ENCODE measurements around the gene ASTN1.
A peak's percentile ranks its signal among the peaks of the same experiment; 100 is the strongest.

The ASTN1 gene

GRCh38 chr1:176938375-176938774 lies 226.1 kb downstream of the ASTN1 start:
- DNase-seq (ENCODE audit: insufficient read length, low spot score) (no peak), FAIRE-seq (peak; percentile 48)

- no peak for FAIRE-seq
These were observed 230.1 kb downstream of the ASTN1 start for GRCh38 chr1:176934370-176934769.

GRCh38 chr1:176932114-176933104 lies 232.1 kb downstream of the ASTN1 start:
- FAIRE-seq = no peak
- no peak for DNase-seq (ENCODE audit: insufficient read length, low spot score)

More at GRCh38 chr1:176934370-176934769, 230.1 kb downstream of the ASTN1 start:
- no peak for DNase-seq (ENCODE audit: insufficient read length, low spot score)

DNA sequence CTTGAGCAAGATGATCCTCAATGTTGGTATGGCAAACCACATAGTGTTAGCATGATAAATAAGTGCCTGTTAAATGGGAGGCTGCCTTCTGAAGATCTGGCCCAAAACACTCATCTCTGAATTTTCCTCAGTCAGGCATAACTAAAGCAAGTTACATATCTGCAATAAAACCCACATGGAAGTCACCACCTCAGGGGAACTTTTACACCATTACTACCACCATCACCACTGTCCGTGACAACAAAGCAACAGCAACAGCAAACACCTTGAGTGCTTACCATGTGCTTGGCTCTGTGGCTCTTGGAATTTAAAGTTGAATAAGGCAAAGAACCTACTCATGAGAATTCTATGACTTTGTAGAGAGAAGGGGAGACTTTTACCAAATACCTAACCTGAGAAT lies 233.0 kb downstream of the ASTN1 start:
- FAIRE-seq (no peak), DNase-seq (ENCODE audit: insufficient read length, low spot score) (no peak)

- DNase-seq (ENCODE audit: insufficient read length, low spot score) = no peak
- FAIRE-seq = no peak
These were observed 238.0 kb downstream of the ASTN1 start for GRCh38 chr1:176926330-176927086.

DNA sequence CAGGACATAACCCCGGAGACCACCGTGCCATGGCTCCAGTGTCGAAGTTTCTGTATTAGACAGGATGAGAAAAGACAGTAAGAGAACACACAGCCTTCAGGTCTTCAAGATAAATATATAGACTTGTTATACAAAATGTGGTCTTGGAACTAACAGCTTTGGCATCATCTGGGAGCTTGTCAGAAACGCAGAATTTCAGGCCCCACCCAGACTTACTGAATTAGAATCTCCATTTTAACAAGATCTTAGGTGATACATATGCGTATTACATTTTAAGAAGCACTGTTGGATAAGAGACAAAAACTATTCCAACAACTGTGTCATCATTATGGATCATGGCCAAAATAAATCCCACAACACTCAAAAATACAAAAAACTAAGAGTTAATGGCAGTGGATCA lies 239.3 kb downstream of the ASTN1 start:
- FAIRE-seq (no peak), DNase-seq (ENCODE audit: insufficient read length, low spot score) (no peak)

- no peak for FAIRE-seq
- DNase-seq (ENCODE audit: insufficient read length, low spot score) = no peak
These were observed 241.2 kb downstream of the ASTN1 start for GRCh38 chr1:176923283-176923682.

- DNase-seq (ENCODE audit: insufficient read length, low spot score) (no peak), FAIRE-seq (no peak)
These were observed 244.8 kb downstream of the ASTN1 start for GRCh38 chr1:176919386-176920378.

GRCh38 chr1:176905648-176906047 lies 258.9 kb downstream of the ASTN1 start:
- FAIRE-seq = no peak
- no peak for DNase-seq (ENCODE audit: insufficient read length, low spot score)

GRCh38 chr1:176904057-176904751 lies 260.3 kb downstream of the ASTN1 start:
- FAIRE-seq = no peak
- no peak for DNase-seq (ENCODE audit: insufficient read length, low spot score)

DNA sequence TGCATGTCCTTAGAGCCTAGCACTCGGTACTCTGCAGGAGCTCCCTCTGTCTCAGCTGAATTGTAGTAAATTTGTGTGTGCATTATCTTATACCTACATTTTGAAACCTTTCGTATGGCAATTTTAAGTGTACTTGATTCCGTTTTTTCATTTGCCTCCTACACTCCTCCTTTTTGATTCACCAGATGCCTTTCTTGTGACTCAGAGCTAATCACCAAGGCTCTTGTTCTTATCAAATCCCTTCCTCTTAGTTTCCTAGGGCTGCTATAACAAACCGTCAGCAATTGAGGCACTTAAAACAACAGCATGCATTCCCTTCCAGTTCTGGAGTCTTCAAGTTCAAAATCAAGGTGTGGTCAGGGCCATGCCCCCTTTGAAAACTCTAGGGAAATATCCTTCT lies 261.0 kb downstream of the ASTN1 start:
- FAIRE-seq (no peak), DNase-seq (ENCODE audit: insufficient read length, low spot score) (no peak)

DNA sequence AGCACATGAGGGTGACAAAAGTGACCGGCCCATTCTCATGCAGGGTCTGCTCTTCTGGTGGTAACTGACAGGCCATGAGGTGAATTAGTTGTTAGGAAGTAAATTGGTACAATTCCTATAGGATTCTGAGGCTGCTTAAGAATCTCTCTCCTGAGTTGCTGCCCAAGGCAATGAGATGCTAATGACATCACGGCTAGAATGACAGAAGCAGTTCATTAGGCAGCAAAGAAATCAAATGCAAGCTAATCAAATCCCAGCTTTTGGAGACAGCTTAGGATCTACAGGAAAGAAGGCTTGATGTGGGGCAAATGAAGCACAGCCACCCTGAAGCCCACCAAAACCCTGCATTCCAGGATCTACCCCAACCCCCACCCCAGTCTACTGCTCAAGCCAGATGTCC lies 265.2 kb downstream of the ASTN1 start:
- DNase-seq (ENCODE audit: insufficient read length, low spot score) (no peak), FAIRE-seq (no peak)

GRCh38 chr1:176897350-176898236 lies 266.9 kb downstream of the ASTN1 start:
- peak; percentile 32 for DNase-seq (ENCODE audit: insufficient read length, low spot score)
- peak; percentile 44 for FAIRE-seq

GRCh38 chr1:176896216-176896615 lies 268.3 kb downstream of the ASTN1 start:
- FAIRE-seq (no peak), DNase-seq (ENCODE audit: insufficient read length, low spot score) (no peak)

- FAIRE-seq (no peak), DNase-seq (ENCODE audit: insufficient read length, low spot score) (no peak)
These were observed 270.1 kb downstream of the ASTN1 start for GRCh38 chr1:176894450-176894849.

GRCh38 chr1:176893625-176894352 lies 270.7 kb downstream of the ASTN1 start:
- DNase-seq (ENCODE audit: insufficient read length, low spot score) (no peak), FAIRE-seq (no peak)

- FAIRE-seq (no peak), DNase-seq (ENCODE audit: insufficient read length, low spot score) (no peak)
These were observed 276.0 kb downstream of the ASTN1 start for GRCh38 chr1:176888471-176889032.

- FAIRE-seq (no peak), DNase-seq (ENCODE audit: insufficient read length, low spot score) (no peak)
These were observed 278.8 kb downstream of the ASTN1 start for GRCh38 chr1:176885751-176886150.

Data from GM19239 (cell line).